Measurements from ENCODE around the gene ZBTB20. TPM values are rescaled to one million over a fixed set of nuclear protein-coding genes. Genes with fewer than 3 reads are reported as not detected.

ZBTB20 gene
- total and polyA plus RNA-seq, 4 donors, result 0.88 to 83.2 (median 20.4) TPM

DNA sequence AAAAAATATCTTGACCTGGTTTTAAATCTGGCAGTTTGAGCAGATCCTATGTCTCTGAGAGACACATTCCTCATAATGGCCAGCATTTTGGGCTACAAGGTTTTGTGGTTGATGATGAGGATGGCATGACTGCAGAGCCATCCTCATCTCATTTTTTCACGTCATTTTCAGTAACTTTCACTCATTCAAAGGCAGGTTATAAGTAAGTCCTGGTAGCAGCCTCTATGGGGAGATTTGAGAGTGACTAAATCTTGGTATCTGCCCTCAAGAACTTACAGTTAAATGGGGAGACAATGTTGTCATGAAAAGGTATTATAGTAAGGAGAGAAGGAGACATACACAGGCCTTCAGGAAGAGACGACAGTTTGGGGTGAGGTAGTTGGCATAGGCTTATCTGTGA lies 838.7 kb downstream of the ZBTB20 start:
- WGBS, result 86% methylated on average over 2 of the region's 2 CpGs
- Histone ChIP-seq H3K4me1 (ENCODE audit: control insufficient read depth in 4 of 4, insufficient read depth in 4 of 4, low read length in 3 of 4) (no peaks in the 10 kb centered on the region), H3K9ac (ENCODE audit: low read depth in 1 of 2, low read length in 2 of 2) (no peak overlapping the region), H3K36me3 (ENCODE audit: control insufficient read depth in 4 of 4, insufficient read depth in 3 of 4, low read depth in 1 of 4, low read length in 3 of 4) (no peaks in the 10 kb centered on the region), H3K27me3 (ENCODE audit: control insufficient read depth in 4 of 4, insufficient read depth in 4 of 4, low read length in 3 of 4) (no peaks in the 10 kb centered on the region), H3K9me3 (ENCODE audit: control insufficient read depth in 4 of 4, low read length in 3 of 4) (no peaks in the 10 kb centered on the region), H3K27ac (ENCODE audit: low read depth in 1 of 2, low read length in 2 of 2) (no peak overlapping the region), H3K4me3 (ENCODE audit: low read depth in 1 of 3, low read length in 3 of 3) (no peak overlapping the region)
- DNase-seq (ENCODE audit: low spot score), result no peak
- no peak for TF ChIP-seq FOXA2 (IDR thresholded peaks at IDR 0.05)

DNA sequence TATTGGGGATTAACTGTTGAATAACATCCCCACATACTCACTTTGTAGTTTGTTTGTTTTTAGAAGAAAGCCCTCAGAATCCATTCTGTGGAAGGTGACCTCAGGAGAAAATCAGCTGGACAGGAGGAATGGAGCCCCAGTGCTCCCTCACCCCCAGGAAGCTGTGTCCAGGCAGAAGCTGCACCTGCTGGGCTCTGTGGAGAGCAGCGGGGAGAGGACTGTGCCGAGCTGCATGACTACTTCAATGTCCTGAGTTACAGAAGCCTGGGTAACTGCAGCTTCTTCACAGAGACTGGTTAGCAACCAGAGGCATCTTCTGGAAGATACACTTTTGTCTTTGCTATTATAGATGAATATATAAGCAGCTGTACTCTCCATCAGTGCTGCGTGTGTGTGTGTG lies 839.3 kb downstream of the ZBTB20 start:
- 90% methylated on average over 3 of the region's 3 CpGs for WGBS
- no peaks in the 10 kb centered on the region for H3K36me3 ChIP-seq (ENCODE audit: control insufficient read depth in 4 of 4, insufficient read depth in 3 of 4, low read depth in 1 of 4, low read length in 3 of 4)
- no peak overlapping the region for H3K4me3 ChIP-seq (ENCODE audit: low read depth in 1 of 3, low read length in 3 of 3)

More for the DNA sequence above, 839.3 kb downstream of the ZBTB20 start:
- no peak overlapping the region for H3K9ac ChIP-seq (ENCODE audit: low read depth in 1 of 2, low read length in 2 of 2)
- no peak overlapping the region for H3K27ac ChIP-seq (ENCODE audit: low read depth in 1 of 2, low read length in 2 of 2)
- H3K4me1 ChIP-seq (ENCODE audit: control insufficient read depth in 4 of 4, insufficient read depth in 4 of 4, low read length in 3 of 4), result no peaks in the 10 kb centered on the region
- no peak for DNase-seq (ENCODE audit: low spot score)
- no peaks in the 10 kb centered on the region for H3K27me3 ChIP-seq (ENCODE audit: control insufficient read depth in 4 of 4, insufficient read depth in 4 of 4, low read length in 3 of 4)
- TF ChIP-seq JUND (IDR thresholded peaks at IDR 0.05) (no peak), FOXA1 (IDR thresholded peaks at IDR 0.05) (no peak), HNF4G (IDR thresholded peaks at IDR 0.05) (no peak), FOXA2 (IDR thresholded peaks at IDR 0.05) (no peak), RAD21 (IDR thresholded peaks at IDR 0.05) (no peak), NR2F2 (IDR thresholded peaks at IDR 0.05) (no peak), EGR1 (IDR thresholded peaks at IDR 0.05; ENCODE audit: low read depth in 2 of 2) (no peak), YY1 (IDR thresholded peaks at IDR 0.05) (no peak), GABPA (IDR thresholded peaks at IDR 0.05 in 1 of 2, conservative IDR thresholded peaks at IDR 0.05 in 1 of 2) (no peak), RXRA (IDR thresholded peaks at IDR 0.05) (no peak), SP1 (IDR thresholded peaks at IDR 0.05) (no peak)
- TF ChIP-seq, protein P1, sequence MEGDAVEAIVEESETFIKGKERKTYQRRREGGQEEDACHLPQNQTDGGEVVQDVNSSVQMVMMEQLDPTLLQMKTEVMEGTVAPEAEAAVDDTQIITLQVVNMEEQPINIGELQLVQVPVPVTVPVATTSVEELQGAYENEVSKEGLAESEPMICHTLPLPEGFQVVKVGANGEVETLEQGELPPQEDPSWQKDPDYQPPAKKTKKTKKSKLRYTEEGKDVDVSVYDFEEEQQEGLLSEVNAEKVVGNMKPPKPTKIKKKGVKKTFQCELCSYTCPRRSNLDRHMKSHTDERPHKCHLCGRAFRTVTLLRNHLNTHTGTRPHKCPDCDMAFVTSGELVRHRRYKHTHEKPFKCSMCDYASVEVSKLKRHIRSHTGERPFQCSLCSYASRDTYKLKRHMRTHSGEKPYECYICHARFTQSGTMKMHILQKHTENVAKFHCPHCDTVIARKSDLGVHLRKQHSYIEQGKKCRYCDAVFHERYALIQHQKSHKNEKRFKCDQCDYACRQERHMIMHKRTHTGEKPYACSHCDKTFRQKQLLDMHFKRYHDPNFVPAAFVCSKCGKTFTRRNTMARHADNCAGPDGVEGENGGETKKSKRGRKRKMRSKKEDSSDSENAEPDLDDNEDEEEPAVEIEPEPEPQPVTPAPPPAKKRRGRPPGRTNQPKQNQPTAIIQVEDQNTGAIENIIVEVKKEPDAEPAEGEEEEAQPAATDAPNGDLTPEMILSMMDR (IDR thresholded peaks at IDR 0.05; ENCODE audit: low read depth, low read length, missing input control), result no peak
- TF ChIP-seq, protein P2, sequence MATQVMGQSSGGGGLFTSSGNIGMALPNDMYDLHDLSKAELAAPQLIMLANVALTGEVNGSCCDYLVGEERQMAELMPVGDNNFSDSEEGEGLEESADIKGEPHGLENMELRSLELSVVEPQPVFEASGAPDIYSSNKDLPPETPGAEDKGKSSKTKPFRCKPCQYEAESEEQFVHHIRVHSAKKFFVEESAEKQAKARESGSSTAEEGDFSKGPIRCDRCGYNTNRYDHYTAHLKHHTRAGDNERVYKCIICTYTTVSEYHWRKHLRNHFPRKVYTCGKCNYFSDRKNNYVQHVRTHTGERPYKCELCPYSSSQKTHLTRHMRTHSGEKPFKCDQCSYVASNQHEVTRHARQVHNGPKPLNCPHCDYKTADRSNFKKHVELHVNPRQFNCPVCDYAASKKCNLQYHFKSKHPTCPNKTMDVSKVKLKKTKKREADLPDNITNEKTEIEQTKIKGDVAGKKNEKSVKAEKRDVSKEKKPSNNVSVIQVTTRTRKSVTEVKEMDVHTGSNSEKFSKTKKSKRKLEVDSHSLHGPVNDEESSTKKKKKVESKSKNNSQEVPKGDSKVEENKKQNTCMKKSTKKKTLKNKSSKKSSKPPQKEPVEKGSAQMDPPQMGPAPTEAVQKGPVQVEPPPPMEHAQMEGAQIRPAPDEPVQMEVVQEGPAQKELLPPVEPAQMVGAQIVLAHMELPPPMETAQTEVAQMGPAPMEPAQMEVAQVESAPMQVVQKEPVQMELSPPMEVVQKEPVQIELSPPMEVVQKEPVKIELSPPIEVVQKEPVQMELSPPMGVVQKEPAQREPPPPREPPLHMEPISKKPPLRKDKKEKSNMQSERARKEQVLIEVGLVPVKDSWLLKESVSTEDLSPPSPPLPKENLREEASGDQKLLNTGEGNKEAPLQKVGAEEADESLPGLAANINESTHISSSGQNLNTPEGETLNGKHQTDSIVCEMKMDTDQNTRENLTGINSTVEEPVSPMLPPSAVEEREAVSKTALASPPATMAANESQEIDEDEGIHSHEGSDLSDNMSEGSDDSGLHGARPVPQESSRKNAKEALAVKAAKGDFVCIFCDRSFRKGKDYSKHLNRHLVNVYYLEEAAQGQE (IDR thresholded peaks at IDR 0.05), result no peak
- TF ChIP-seq, protein P3, sequence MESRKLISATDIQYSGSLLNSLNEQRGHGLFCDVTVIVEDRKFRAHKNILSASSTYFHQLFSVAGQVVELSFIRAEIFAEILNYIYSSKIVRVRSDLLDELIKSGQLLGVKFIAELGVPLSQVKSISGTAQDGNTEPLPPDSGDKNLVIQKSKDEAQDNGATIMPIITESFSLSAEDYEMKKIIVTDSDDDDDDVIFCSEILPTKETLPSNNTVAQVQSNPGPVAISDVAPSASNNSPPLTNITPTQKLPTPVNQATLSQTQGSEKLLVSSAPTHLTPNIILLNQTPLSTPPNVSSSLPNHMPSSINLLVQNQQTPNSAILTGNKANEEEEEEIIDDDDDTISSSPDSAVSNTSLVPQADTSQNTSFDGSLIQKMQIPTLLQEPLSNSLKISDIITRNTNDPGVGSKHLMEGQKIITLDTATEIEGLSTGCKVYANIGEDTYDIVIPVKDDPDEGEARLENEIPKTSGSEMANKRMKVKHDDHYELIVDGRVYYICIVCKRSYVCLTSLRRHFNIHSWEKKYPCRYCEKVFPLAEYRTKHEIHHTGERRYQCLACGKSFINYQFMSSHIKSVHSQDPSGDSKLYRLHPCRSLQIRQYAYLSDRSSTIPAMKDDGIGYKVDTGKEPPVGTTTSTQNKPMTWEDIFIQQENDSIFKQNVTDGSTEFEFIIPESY (IDR thresholded peaks at IDR 0.05), result no peak
- TF ChIP-seq, protein P4, sequence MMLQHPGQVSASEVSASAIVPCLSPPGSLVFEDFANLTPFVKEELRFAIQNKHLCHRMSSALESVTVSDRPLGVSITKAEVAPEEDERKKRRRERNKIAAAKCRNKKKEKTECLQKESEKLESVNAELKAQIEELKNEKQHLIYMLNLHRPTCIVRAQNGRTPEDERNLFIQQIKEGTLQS (IDR thresholded peaks at IDR 0.05), result no peak
- TF ChIP-seq, protein P5, sequence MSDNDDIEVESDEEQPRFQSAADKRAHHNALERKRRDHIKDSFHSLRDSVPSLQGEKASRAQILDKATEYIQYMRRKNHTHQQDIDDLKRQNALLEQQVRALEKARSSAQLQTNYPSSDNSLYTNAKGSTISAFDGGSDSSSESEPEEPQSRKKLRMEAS (IDR thresholded peaks at IDR 0.05), result no peak
- H3K9me3 ChIP-seq (ENCODE audit: control insufficient read depth in 4 of 4, low read length in 3 of 4), result no peaks in the 10 kb centered on the region

Measured in liver (tissue), 9 donors.